Measurements from ENCODE around the gene HSF2BP.
"Not testable (repeated sequence)": the region's sequence is repeated elsewhere in the genome, so short reads cannot be mapped to it uniquely, and the experiment has no call there.

HSF2BP gene

DNA sequence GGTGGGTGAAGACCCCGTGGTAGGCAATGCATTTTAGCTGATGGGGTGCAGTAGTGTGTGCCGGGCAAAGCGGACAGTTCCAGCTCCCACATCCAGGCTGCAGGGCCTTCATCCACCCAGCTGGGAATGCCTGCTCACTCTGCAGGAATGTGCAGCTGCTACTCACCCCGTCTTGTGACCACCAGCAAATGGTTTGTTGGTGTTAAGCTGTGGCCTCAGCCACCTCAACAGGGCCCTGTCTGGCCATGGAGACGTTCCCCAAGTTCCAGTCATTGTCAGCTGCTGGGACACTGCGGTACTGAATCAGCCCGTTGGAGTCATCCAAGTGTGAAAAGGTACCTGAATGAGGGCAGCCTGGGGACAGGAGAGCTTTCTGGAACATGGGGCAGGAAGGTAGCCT, 161.2 kb downstream of the HSF2BP start:
- H3K4me2 ChIP-seq (ENCODE audit: low read length) = not testable (repeated sequence)
- no CpG with 5 or more reads among the region's 7 CpGs for WGBS (ENCODE audit: extremely low coverage, insufficient coverage, insufficient read length)

DNA sequence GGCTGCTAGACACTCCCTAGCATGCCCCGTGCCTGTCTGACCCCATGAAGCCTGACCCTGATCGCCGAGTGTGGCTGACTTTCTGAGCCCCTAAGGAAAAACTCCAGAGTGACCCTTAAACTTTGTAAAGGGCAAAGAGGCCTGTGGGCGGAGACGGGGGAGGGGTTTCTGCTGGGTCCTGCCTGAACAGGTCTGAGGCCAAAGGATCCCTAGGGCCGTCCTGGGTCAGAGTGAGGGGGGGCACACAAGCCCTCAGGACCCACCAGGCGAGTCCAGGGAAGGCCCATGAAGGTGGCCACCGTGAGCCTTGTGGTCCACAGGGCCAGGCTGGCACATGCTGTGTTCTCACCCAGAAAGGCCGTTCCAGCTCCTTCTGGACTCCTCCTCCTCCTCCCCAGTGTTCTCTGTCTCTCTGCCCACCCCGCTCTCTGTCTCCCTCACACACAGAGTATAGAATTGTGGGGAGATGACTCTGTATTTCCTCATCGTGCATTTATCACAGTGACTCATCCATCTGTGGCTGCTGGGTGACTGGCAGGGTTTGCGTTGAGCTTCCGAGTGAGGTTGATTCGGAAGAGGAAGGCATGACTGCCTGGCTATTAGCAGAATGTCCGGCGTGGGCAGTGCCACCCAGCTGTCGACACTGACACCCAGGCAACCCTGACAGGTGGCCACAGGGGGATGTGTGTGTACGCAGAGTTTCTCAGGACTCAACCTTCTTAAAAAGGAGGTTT, 164.8 kb downstream of the HSF2BP start:
- no CpG with 5 or more reads among the region's 18 CpGs for WGBS (ENCODE audit: extremely low coverage, insufficient coverage, insufficient read length)
- not testable (repeated sequence) for H2BK120ac ChIP-seq (ENCODE audit: insufficient read depth, low read length, poor library complexity); H3K4me2 ChIP-seq (ENCODE audit: low read length); H2AK5ac ChIP-seq (ENCODE audit: low read length); H3K18ac ChIP-seq (ENCODE audit: low read length); H3K9ac ChIP-seq (ENCODE audit: low read length); H4K8ac ChIP-seq (ENCODE audit: low read depth, low read length); H3K4ac ChIP-seq (ENCODE audit: low read depth, low read length); H3K23ac ChIP-seq (ENCODE audit: low read length); H3K27ac ChIP-seq (ENCODE audit: low read depth, low read length); H3K36me3 ChIP-seq (ENCODE audit: control insufficient read depth in 1 of 2, insufficient read depth in 2 of 2, low read length in 2 of 2); H2AFZ ChIP-seq (ENCODE audit: insufficient read depth, low read length, poor library complexity); H3K4me1 ChIP-seq (ENCODE audit: control insufficient read depth in 1 of 2, insufficient read depth in 2 of 2, low read length in 2 of 2); H2BK5ac ChIP-seq (ENCODE audit: low read depth, low read length, poor library complexity); H3K79me2 ChIP-seq (ENCODE audit: control insufficient read depth, insufficient read depth, low read length, poor library complexity); H3K4me3 ChIP-seq (ENCODE audit: low read depth, low read length); H3K79me1 ChIP-seq (ENCODE audit: low read length); H2BK12ac ChIP-seq (ENCODE audit: low read length); H3K14ac ChIP-seq (ENCODE audit: low read length); H4K12ac ChIP-seq (ENCODE audit: low read depth, low read length); H3K27me3 ChIP-seq (ENCODE audit: insufficient read depth, low read length); H3K9me3 ChIP-seq (ENCODE audit: insufficient read depth, low read depth, low read length); DNase-seq
- peak overlapping the region; percentile 14 for H4K91ac ChIP-seq (ENCODE audit: low read depth, low read length)

More for the DNA sequence above, 161.2 kb downstream of the HSF2BP start:
- H3K4ac ChIP-seq (ENCODE audit: low read depth, low read length); H4K8ac ChIP-seq (ENCODE audit: low read depth, low read length); H3K4me3 ChIP-seq (ENCODE audit: low read depth, low read length); H3K27me3 ChIP-seq (ENCODE audit: insufficient read depth, low read length); H3K18ac ChIP-seq (ENCODE audit: low read length); H2AFZ ChIP-seq (ENCODE audit: insufficient read depth, low read length, poor library complexity); H2BK12ac ChIP-seq (ENCODE audit: low read length); H3K79me2 ChIP-seq (ENCODE audit: control insufficient read depth, insufficient read depth, low read length, poor library complexity); H3K9ac ChIP-seq (ENCODE audit: low read length); H3K14ac ChIP-seq (ENCODE audit: low read length); H2BK5ac ChIP-seq (ENCODE audit: low read depth, low read length, poor library complexity); H3K36me3 ChIP-seq (ENCODE audit: control insufficient read depth in 1 of 2, insufficient read depth in 2 of 2, low read length in 2 of 2); DNase-seq; H3K27ac ChIP-seq (ENCODE audit: low read depth, low read length); H2AK5ac ChIP-seq (ENCODE audit: low read length); H4K12ac ChIP-seq (ENCODE audit: low read depth, low read length); H3K23ac ChIP-seq (ENCODE audit: low read length); H3K9me3 ChIP-seq (ENCODE audit: insufficient read depth, low read depth, low read length); H3K4me1 ChIP-seq (ENCODE audit: control insufficient read depth in 1 of 2, insufficient read depth in 2 of 2, low read length in 2 of 2); H2BK120ac ChIP-seq (ENCODE audit: insufficient read depth, low read length, poor library complexity); H3K79me1 ChIP-seq (ENCODE audit: low read length); H4K91ac ChIP-seq (ENCODE audit: low read depth, low read length): not testable (repeated sequence)

DNA sequence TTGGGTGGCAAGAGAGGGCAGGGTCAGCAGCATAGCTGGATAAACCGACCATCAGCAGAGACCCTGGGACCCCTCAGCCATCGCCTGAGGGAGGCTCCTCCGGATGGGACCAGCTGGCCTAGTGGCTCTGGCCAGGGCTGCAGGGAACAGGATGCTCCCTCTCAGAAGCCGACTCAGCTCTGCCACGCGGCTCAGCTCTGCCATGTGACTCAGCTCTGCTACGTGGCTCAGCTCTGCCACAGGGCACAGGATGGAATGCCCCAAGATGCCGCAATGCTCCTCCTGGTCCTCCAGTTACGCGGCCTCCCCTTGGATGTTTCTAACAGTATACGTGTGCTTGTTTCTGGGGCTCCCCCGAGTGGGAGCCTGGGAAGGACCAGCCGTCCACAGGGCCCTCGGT, 165.8 kb downstream of the HSF2BP start:
- H3K9ac ChIP-seq (ENCODE audit: low read length); H4K12ac ChIP-seq (ENCODE audit: low read depth, low read length); H3K9me3 ChIP-seq (ENCODE audit: insufficient read depth, low read depth, low read length); H2BK12ac ChIP-seq (ENCODE audit: low read length); H2AFZ ChIP-seq (ENCODE audit: insufficient read depth, low read length, poor library complexity); H3K79me1 ChIP-seq (ENCODE audit: low read length); H3K18ac ChIP-seq (ENCODE audit: low read length); H3K4me2 ChIP-seq (ENCODE audit: low read length); H2AK5ac ChIP-seq (ENCODE audit: low read length); H3K27me3 ChIP-seq (ENCODE audit: insufficient read depth, low read length); H4K8ac ChIP-seq (ENCODE audit: low read depth, low read length); H3K14ac ChIP-seq (ENCODE audit: low read length); H2BK120ac ChIP-seq (ENCODE audit: insufficient read depth, low read length, poor library complexity); H3K79me2 ChIP-seq (ENCODE audit: control insufficient read depth, insufficient read depth, low read length, poor library complexity); H3K36me3 ChIP-seq (ENCODE audit: control insufficient read depth in 1 of 2, insufficient read depth in 2 of 2, low read length in 2 of 2); H2BK5ac ChIP-seq (ENCODE audit: low read depth, low read length, poor library complexity); H3K4ac ChIP-seq (ENCODE audit: low read depth, low read length); H3K4me1 ChIP-seq (ENCODE audit: control insufficient read depth in 1 of 2, insufficient read depth in 2 of 2, low read length in 2 of 2); H3K4me3 ChIP-seq (ENCODE audit: low read depth, low read length); H3K23ac ChIP-seq (ENCODE audit: low read length); DNase-seq; H4K91ac ChIP-seq (ENCODE audit: low read depth, low read length); H3K27ac ChIP-seq (ENCODE audit: low read depth, low read length): not testable (repeated sequence)
- no CpG with 5 or more reads among the region's 14 CpGs for WGBS (ENCODE audit: extremely low coverage, insufficient coverage, insufficient read length)

- H2BK12ac ChIP-seq (ENCODE audit: low read length); H3K79me1 ChIP-seq (ENCODE audit: low read length); H3K18ac ChIP-seq (ENCODE audit: low read length); H3K9me3 ChIP-seq (ENCODE audit: insufficient read depth, low read depth, low read length); H2AFZ ChIP-seq (ENCODE audit: insufficient read depth, low read length, poor library complexity); H3K4ac ChIP-seq (ENCODE audit: low read depth, low read length); H3K79me2 ChIP-seq (ENCODE audit: control insufficient read depth, insufficient read depth, low read length, poor library complexity); DNase-seq; H3K27ac ChIP-seq (ENCODE audit: low read depth, low read length); H4K12ac ChIP-seq (ENCODE audit: low read depth, low read length); H3K4me2 ChIP-seq (ENCODE audit: low read length); H3K27me3 ChIP-seq (ENCODE audit: insufficient read depth, low read length); H3K23ac ChIP-seq (ENCODE audit: low read length); H3K9ac ChIP-seq (ENCODE audit: low read length); H2BK5ac ChIP-seq (ENCODE audit: low read depth, low read length, poor library complexity); H4K8ac ChIP-seq (ENCODE audit: low read depth, low read length); H2AK5ac ChIP-seq (ENCODE audit: low read length); H3K36me3 ChIP-seq (ENCODE audit: control insufficient read depth in 1 of 2, insufficient read depth in 2 of 2, low read length in 2 of 2); H3K4me1 ChIP-seq (ENCODE audit: control insufficient read depth in 1 of 2, insufficient read depth in 2 of 2, low read length in 2 of 2); H2BK120ac ChIP-seq (ENCODE audit: insufficient read depth, low read length, poor library complexity); H4K91ac ChIP-seq (ENCODE audit: low read depth, low read length); H3K4me3 ChIP-seq (ENCODE audit: low read depth, low read length); H3K14ac ChIP-seq (ENCODE audit: low read length): not testable (repeated sequence)
- no CpG with 5 or more reads among the region's 17 CpGs for WGBS (ENCODE audit: extremely low coverage, insufficient coverage, insufficient read length)
These were observed 171.1 kb downstream of the HSF2BP start for GRCh38 chr21:43488235-43488634.
